Astrocyte of the spinal cord (primary cell): ENCODE data around the gene ESYT2.
A peak's percentile ranks its signal among the peaks of the same experiment; 100 is the strongest.

Source experiments
- DNase-seq: peaks from one replicate; pipeline ENCODE4 v3.0.0; 2011; ENCODE audit warnings: low read depth, low spot score
- H3K4me3 ChIP-seq: 2 replicates; pipeline ENCODE4 v1.5.1; 2011; ENCODE audit warnings: low read depth, mild to moderate bottlenecking, low read length, moderate library complexity
- CTCF ChIP-seq: IDR thresholded peaks from 2 replicates; pipeline ENCODE4 v1.5.1; 2012; ENCODE audit warnings: low read depth, mild to moderate bottlenecking, low read length, inconsistent platforms
- in situ Hi-C: cut with HindIII; loops from 2 replicates; pipeline ENCODE4 v1.10.0; 2017; ENCODE audit warnings: low sequenced_read_pairs

Gene ESYT2

GRCh38 chr7:158782761-158783401 is 46.4 kb downstream of the ESYT2 start:
- TF ChIP-seq CTCF, result peak; percentile 49
- no peak overlapping the region for H3K4me3 ChIP-seq
- in situ Hi-C loops, result no loop called here
- peak; percentile 50 for DNase-seq

GRCh38 chr7:158781974-158782664 is 47.2 kb downstream of the ESYT2 start:
- in situ Hi-C loops, result no loop called here
- H3K4me3 ChIP-seq, result no peak overlapping the region
- no peak for TF ChIP-seq CTCF
- DNase-seq, result no peak

- no peak for TF ChIP-seq CTCF
- in situ Hi-C loops, result no loop called here
These were observed 47.9 kb downstream of the ESYT2 start for GRCh38 chr7:158781217-158781973.

GRCh38 chr7:158779061-158780000 is 50.0 kb downstream of the ESYT2 start:
- in situ Hi-C loops, result no loop called here
- no peak for TF ChIP-seq CTCF
- DNase-seq, result peak; percentile 24
- H3K4me3 ChIP-seq, result no peak overlapping the region

More at GRCh38 chr7:158781217-158781973, 47.9 kb downstream of the ESYT2 start:
- DNase-seq, result no peak
- H3K4me3 ChIP-seq, result no peak overlapping the region

- no peak overlapping the region for H3K4me3 ChIP-seq
- no peak for TF ChIP-seq CTCF
- peak; percentile 33 for DNase-seq
- in situ Hi-C loops, result no loop called here
These were observed 50.8 kb downstream of the ESYT2 start for GRCh38 chr7:158778471-158778870.

GRCh38 chr7:158777793-158778192 is 51.5 kb downstream of the ESYT2 start:
- H3K4me3 ChIP-seq, result no peak overlapping the region
- no peak for DNase-seq
- no peak for TF ChIP-seq CTCF
- in situ Hi-C loops, result no loop called here
